Psoas muscle (tissue), 8 donors: Measurements from ENCODE around the gene RASGEF1C. TPM values are rescaled to one million over a fixed set of nuclear protein-coding genes. Genes with fewer than 3 reads are reported as not detected.
"Not testable (repeated sequence)": the region's sequence is repeated elsewhere in the genome, so short reads cannot be mapped to it uniquely, and the experiment has no call there.

Experiments
- ATAC-seq, 4 donors: fragments of 200-7000 bp; cut with Tn5 transposase; one replicate each; pipeline ENCODE4 v1.9.1; 2020; ENCODE audit warnings: moderate library complexity in 3 of 4, mild to moderate bottlenecking in 2 of 4
- DNase-seq, 2 donors: peaks; one replicate each; pipeline ENCODE4 v3.0.0-alpha.2; 2020
- H3K27ac ChIP-seq: fragments of 200-600 bp; one replicate; pipeline ENCODE4 v1.8.0; 2022
- H3K27me3 ChIP-seq, 3 donors: fragments of 200-600 bp in 1 of 3; one replicate each; pipeline versions ENCODE4 v1.6.1 to v1.8.0; 2013 to 2022; ENCODE audit warnings: low read length in 2 of 3, mild to moderate bottlenecking in 2 of 3, moderate library complexity in 1 of 3; ENCODE audit not compliant: insufficient read depth in 3 of 3
- H3K36me3 ChIP-seq, 2 donors: fragments of 200-600 bp in 1 of 2; one replicate each; pipeline versions ENCODE4 v1.6.1 to v1.8.0; 2013 to 2022; ENCODE audit warnings: low read depth in 1 of 2, mild to moderate bottlenecking in 1 of 2, moderate library complexity in 1 of 2; ENCODE audit not compliant: insufficient read depth in 1 of 2
- H3K4me1 ChIP-seq: fragments of 200-600 bp; one replicate; pipeline ENCODE4 v1.8.0; 2022
- H3K4me3 ChIP-seq: fragments of 200-600 bp; one replicate; pipeline ENCODE4 v1.8.0; 2022; ENCODE audit warnings: mild to moderate bottlenecking
- H3K9me3 ChIP-seq: fragments of 200-600 bp; one replicate; pipeline ENCODE4 v1.8.0; 2022
- CTCF ChIP-seq: fragments of 200-600 bp; IDR thresholded peaks from one replicate; pipeline ENCODE4 v1.8.0; 2022; ENCODE audit warnings: antibody characterized with exemption
- WGBS, 3 donors: extraction: QIAGEN DNeasy Blood & Tissue Kit; methylation state at CpG; one replicate each; pipeline versions ENCODE4 v1.1.6 to v1.1.7; 2013; 5-methylcytosine and 5-hydroxymethylcytosine counted together
- intact Hi-C, 2 donors: fragments of 100-400 bp; cut with DNase I; formaldehyde crosslinking; loops; one replicate each; pipeline versions ENCODE4 v1.11.0 to v1.14.2; 2022
- polyA plus RNA-seq, 3 donors: library from polyadenylated mRNA; stranded (reverse); fragments of 200-250 nt; gene quantifications; one replicate each; pipeline ENCODE4 v1.2.3, GENCODE V29; 2013
- total RNA-seq, 4 donors: library from RNA; stranded (reverse); fragmentation: NEBNext Ultra II Directional in 2 of 4; extraction: Animal tissue kit (Norgen Biotek cat#: 25700) in 2 of 4; gene quantifications; one replicate each; pipeline versions ENCODE4 v1.2.1 to v1.2.4, GENCODE V29; 2021 to 2023
- donor health status: healthy with polysubstance abuse.
- donor health status: DM: no; HTN: no; CAD: no; lungs with moderate emphysema.
- donor health status: Bipolar disorder and iron deficiency.
- donor health status: healthy.
- donor health status: DM: yes; HTN: yes; CAD: no.
- donor health status: DM: no; HTN: no; CAD: no.
- donor health status: DM: no; HTN: no; CAD: no.
- donor health status: DM: yes; HTN: yes; CAD: no.

The RASGEF1C gene
- total and polyA plus RNA-seq, 7 donors = 0.03 to 0.05 (median 0.04) TPM; not detected in 4

- no peaks in the 10 kb centered on the region for H3K4me1 ChIP-seq
- no peak overlapping the region for H3K27ac ChIP-seq
- peak in 1 of 2 donors; percentile 46 for DNase-seq
- H3K27me3 ChIP-seq = peaks cover 0 to 41% (median 2%) of the 10 kb centered on the region in 3 donors
- 81 to 89% (median 82%) methylated on average over 24 to 25 of the region's 25 CpGs for WGBS, 3 donors
- H3K9me3 ChIP-seq = no peaks in the 10 kb centered on the region
- no peak for ATAC-seq
- H3K4me3 ChIP-seq = no peak overlapping the region
- no peaks in the 10 kb centered on the region for H3K36me3 ChIP-seq
- intact Hi-C loops = loop anchor here in 1 of 2 donors (2.0 to 10.0 kb wide), 3 partner anchors 81 to 344 kb away; partner anchors contain the start of gene RASGEF1C
- TF ChIP-seq CTCF = no peak
These were observed 81.0 kb downstream of the RASGEF1C start for GRCh38 chr5:180127682-180128670.

- intact Hi-C loops = loop anchor here in 1 of 2 donors (2.0 to 10.0 kb wide), 3 partner anchors 82 to 345 kb away; partner anchors contain the start of gene RASGEF1C
- TF ChIP-seq CTCF = peak; percentile 73
- DNase-seq = peak in 1 of 2 donors; percentile 56
These were observed 82.0 kb downstream of the RASGEF1C start for GRCh38 chr5:180126716-180127681.

GRCh38 chr5:180126156-180126555 is 82.9 kb downstream of the RASGEF1C start:
- ATAC-seq, DNase-seq, H3K9me3 ChIP-seq, H3K4me3 ChIP-seq, H3K4me1 ChIP-seq, H3K36me3 ChIP-seq, H3K27ac ChIP-seq: not testable (repeated sequence)
- peaks cover 0 to 41% (median 2%) of the 10 kb centered on the region in 3 donors for H3K27me3 ChIP-seq
- intact Hi-C loops = loop anchor here in 1 of 2 donors (2.0 to 10.0 kb wide), 3 partner anchors 83 to 346 kb away; partner anchors contain the start of gene RASGEF1C
- WGBS, 3 donors = 62 to 65% (median 63%) methylated on average over 17 of the region's 17 CpGs

More at GRCh38 chr5:180126716-180127681, 82.0 kb downstream of the RASGEF1C start:
- no peak overlapping the region for H3K4me3 ChIP-seq
- peaks cover 0 to 41% (median 2%) of the 10 kb centered on the region in 3 donors for H3K27me3 ChIP-seq
- ATAC-seq = peak; percentile 56 to 66 (median 62)
- 35 to 38% (median 37%) methylated on average over 48 to 59 of the region's 59 CpGs for WGBS, 3 donors
- no peaks in the 10 kb centered on the region for H3K36me3 ChIP-seq
- no peaks in the 10 kb centered on the region for H3K9me3 ChIP-seq
- H3K4me1 ChIP-seq = no peaks in the 10 kb centered on the region
- H3K27ac ChIP-seq = no peak overlapping the region

GRCh38 chr5:180124662-180125061 is 84.3 kb downstream of the RASGEF1C start:
- intact Hi-C loops = loop anchor here in 1 of 2 donors (5.0 to 10.0 kb wide), 2 partner anchors 200 to 348 kb away; no protein-coding TSS in a partner anchor
- not testable (repeated sequence) for H3K36me3 ChIP-seq, DNase-seq, H3K4me3 ChIP-seq, ATAC-seq, H3K27ac ChIP-seq, H3K4me1 ChIP-seq, H3K9me3 ChIP-seq
- WGBS, 3 donors = 83 to 90% (median 88%) methylated on average over 6 of the region's 6 CpGs
- H3K27me3 ChIP-seq = peaks cover 0 to 43% (median 2%) of the 10 kb centered on the region in 3 donors

GRCh38 chr5:180122875-180123274 is 86.1 kb downstream of the RASGEF1C start:
- 96 to 100% (median 97%) methylated on average over 1 of the region's 1 CpG for WGBS, 3 donors
- TF ChIP-seq CTCF = no peak
- Histone ChIP-seq H3K27me3 (peaks cover 0 to 36% (median 7%) of the 10 kb centered on the region in 3 donors), H3K27ac (no peak overlapping the region), H3K4me1 (no peaks in the 10 kb centered on the region), H3K9me3 (no peaks in the 10 kb centered on the region), H3K4me3 (no peak overlapping the region), H3K36me3 (no peaks in the 10 kb centered on the region)
- intact Hi-C loops = loop anchor here in 1 of 2 donors (10.0 kb wide), 1 partner anchor 202 kb away; no protein-coding TSS in a partner anchor
- DNase-seq = no peak
- ATAC-seq = no peak
